SK-N-MC (cell line): ENCODE results near the gene C12orf42.

Experiments
- DNase-seq: peaks from one replicate; pipeline ENCODE4 v3.0.0-alpha.2; 2011; ENCODE audit warnings: low read depth, low spot score
- H3K27ac ChIP-seq: fragments of 200-600 bp; sonication (generic); 2 replicates; pipeline ENCODE4 v1.5.1; 2016; ENCODE audit warnings: mixed run types
- H3K36me3 ChIP-seq: fragments of 200-600 bp; sonication (generic); 2 replicates; pipeline ENCODE4 v1.6.1; 2017; ENCODE audit warnings: antibody characterized with exemption, low read length, mixed read lengths; ENCODE audit not compliant: insufficient read depth
- H3K4me3 ChIP-seq: fragments of 200-600 bp; sonication (generic); 2 replicates; pipeline ENCODE4 v1.5.1; 2016
- H3K9ac ChIP-seq: fragments of 200-600 bp; sonication (generic); 2 replicates; pipeline ENCODE4 v1.8.0; 2017; ENCODE audit warnings: mixed run types, mixed read lengths; ENCODE audit not compliant: insufficient read length
- H3K9me3 ChIP-seq: fragments of 200-600 bp; sonication (generic); 2 replicates; pipeline ENCODE4 v1.6.1; 2017; ENCODE audit warnings: low read depth, mild to moderate bottlenecking, antibody characterized with exemption, low read length, moderate library complexity, mixed read lengths
- EZH2 ChIP-seq: fragments of 200-600 bp; sonication (generic); IDR thresholded peaks from one replicate; pipeline ENCODE4 v1.6.1; 2017; ENCODE audit warnings: antibody characterized with exemption
- FOXP2 ChIP-seq: optimal IDR thresholded peaks from 2 replicates; pipeline ENCODE3; 2011; ENCODE audit warnings: mild to moderate bottlenecking, moderate library complexity; ENCODE audit not compliant: insufficient read depth; ENCODE audit errors: extremely low read length, control extremely low read depth
- POLR2AphosphoS5 ChIP-seq: IDR thresholded peaks from 2 replicates; pipeline ENCODE4 v1.6.1; 2012; ENCODE audit warnings: mild to moderate bottlenecking, low read depth, low read length, borderline replicate concordance

Gene C12orf42

GRCh38 chr12:103391103-103391502 lies 104.7 kb downstream of the C12orf42 start:
- no peak overlapping the region for H3K4me3 ChIP-seq
- H3K9me3 ChIP-seq, result no peaks in the 10 kb centered on the region
- H3K27ac ChIP-seq, result no peak overlapping the region
- DNase-seq, result no peak
- no peak for TF ChIP-seq POLR2AphosphoS5
- no peak overlapping the region for H3K9ac ChIP-seq
- H3K36me3 ChIP-seq, result no peaks in the 10 kb centered on the region

GRCh38 chr12:103387385-103387784 lies 108.4 kb downstream of the C12orf42 start:
- Histone ChIP-seq H3K9ac (no peak overlapping the region), H3K36me3 (no peaks in the 10 kb centered on the region), H3K4me3 (no peak overlapping the region), H3K27ac (no peak overlapping the region), H3K9me3 (no peaks in the 10 kb centered on the region)
- no peak for DNase-seq
- TF ChIP-seq EZH2, result no peak
- no peak for TF ChIP-seq POLR2AphosphoS5
- TF ChIP-seq FOXP2, result no peak

DNA sequence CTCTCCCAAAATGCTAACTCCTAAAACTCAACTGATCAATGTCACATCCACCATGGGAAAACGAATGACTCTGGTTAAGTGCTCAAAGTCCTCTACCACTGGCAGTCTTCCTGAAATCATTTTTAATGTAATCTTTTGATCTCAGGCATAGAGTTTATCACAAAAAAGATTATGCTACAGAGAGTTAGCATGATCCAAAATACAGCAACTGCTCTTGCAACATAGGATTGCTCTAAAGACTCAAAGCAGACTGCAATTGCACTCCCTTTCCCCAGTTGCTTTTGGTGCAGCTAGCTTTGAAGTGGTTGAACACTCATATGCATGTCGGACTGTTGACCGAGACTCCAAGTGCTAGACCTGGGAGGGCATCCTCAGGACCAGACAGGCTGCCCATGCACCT lies 109.3 kb downstream of the C12orf42 start:
- H3K9me3 ChIP-seq, result no peaks in the 10 kb centered on the region
- no peak overlapping the region for H3K4me3 ChIP-seq
- no peak overlapping the region for H3K27ac ChIP-seq
- H3K9ac ChIP-seq, result no peak overlapping the region
- no peaks in the 10 kb centered on the region for H3K36me3 ChIP-seq
- TF ChIP-seq FOXP2 (no peak), EZH2 (no peak), POLR2AphosphoS5 (no peak)
- no peak for DNase-seq

DNA sequence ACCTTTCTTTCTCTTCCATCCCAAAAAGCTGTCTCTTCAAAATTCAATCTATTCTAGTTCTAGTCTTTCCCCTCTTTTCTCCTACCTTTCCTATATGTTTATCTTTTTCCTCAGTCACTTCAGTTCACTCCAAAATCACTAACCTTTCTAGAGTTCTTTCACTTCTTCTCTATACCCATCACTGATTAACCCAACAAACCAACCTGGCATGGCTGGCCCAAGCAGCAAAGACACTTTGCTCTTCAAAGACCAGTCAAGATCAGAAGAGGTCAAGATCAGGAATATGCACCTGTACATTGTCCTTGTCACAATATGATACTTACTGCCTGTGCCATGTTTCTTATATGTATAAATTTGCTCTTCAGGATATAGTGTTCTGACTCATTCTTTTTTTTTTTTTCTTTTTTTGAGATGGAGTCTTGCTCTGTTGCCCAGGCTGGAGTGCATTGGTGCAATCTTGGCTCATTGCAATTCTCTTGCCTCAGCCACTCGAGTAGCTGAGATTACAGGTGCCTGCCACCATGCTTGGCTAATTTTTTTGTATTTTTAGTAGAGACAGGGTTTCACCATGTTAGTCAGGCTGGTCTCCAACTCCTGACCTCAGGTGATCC lies 112.9 kb downstream of the C12orf42 start:
- DNase-seq, result no peak
- Histone ChIP-seq H3K36me3 (no peaks in the 10 kb centered on the region), H3K9ac (no peak overlapping the region), H3K27ac (no peak overlapping the region), H3K9me3 (no peaks in the 10 kb centered on the region), H3K4me3 (no peak overlapping the region)
- TF ChIP-seq POLR2AphosphoS5 (no peak), FOXP2 (no peak), EZH2 (no peak)

GRCh38 chr12:103382119-103382518 lies 113.6 kb downstream of the C12orf42 start:
- TF ChIP-seq FOXP2 (no peak), POLR2AphosphoS5 (no peak), EZH2 (no peak)
- Histone ChIP-seq H3K36me3 (no peaks in the 10 kb centered on the region), H3K27ac (no peak overlapping the region), H3K9ac (no peak overlapping the region), H3K9me3 (no peaks in the 10 kb centered on the region), H3K4me3 (no peak overlapping the region)
- no peak for DNase-seq

- TF ChIP-seq EZH2 (no peak), FOXP2 (no peak), POLR2AphosphoS5 (no peak)
- no peak overlapping the region for H3K27ac ChIP-seq
- H3K9me3 ChIP-seq, result no peaks in the 10 kb centered on the region
- H3K36me3 ChIP-seq, result no peaks in the 10 kb centered on the region
- H3K9ac ChIP-seq, result no peak overlapping the region
- DNase-seq, result no peak
- H3K4me3 ChIP-seq, result no peak overlapping the region
These were observed 116.1 kb downstream of the C12orf42 start for GRCh38 chr12:103379670-103380069.

DNA sequence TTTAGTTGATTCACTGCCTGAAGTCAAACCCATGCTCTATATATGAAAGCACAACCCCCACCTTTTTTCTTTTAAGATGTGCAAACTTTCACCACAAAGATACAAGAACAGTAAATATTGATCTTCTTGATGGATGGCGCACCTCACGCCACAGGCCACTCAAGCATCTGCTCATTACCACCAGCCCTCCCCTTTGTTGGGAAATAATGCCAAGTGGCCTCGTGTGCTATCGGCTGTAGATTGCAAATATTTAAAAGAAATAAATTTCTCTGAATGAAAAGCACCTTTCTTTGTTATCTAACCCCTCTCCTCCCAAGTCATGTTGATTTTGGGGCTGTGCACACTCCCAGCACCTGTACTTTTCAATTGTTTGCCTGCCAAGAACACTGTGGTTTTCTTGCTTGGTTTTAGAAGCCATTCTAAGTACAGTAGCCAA lies 122.7 kb downstream of the C12orf42 start:
- Histone ChIP-seq H3K36me3 (no peaks in the 10 kb centered on the region), H3K9me3 (no peaks in the 10 kb centered on the region), H3K9ac (no peak overlapping the region), H3K27ac (no peak overlapping the region), H3K4me3 (no peak overlapping the region)
- TF ChIP-seq EZH2 (no peak), FOXP2 (no peak)
- DNase-seq, result no peak

- Histone ChIP-seq H3K9ac (no peak overlapping the region), H3K9me3 (no peaks in the 10 kb centered on the region), H3K4me3 (no peak overlapping the region), H3K27ac (no peak overlapping the region), H3K36me3 (no peaks in the 10 kb centered on the region)
- no peak for DNase-seq
- TF ChIP-seq EZH2 (no peak), FOXP2 (no peak), POLR2AphosphoS5 (no peak)
These were observed 125.8 kb downstream of the C12orf42 start for GRCh38 chr12:103369929-103370328.

- no peak for TF ChIP-seq FOXP2
These were observed 127.6 kb downstream of the C12orf42 start for GRCh38 chr12:103368167-103368566.

More at GRCh38 chr12:103368167-103368566, 127.6 kb downstream of the C12orf42 start:
- no peaks in the 10 kb centered on the region for H3K9me3 ChIP-seq
- no peaks in the 10 kb centered on the region for H3K36me3 ChIP-seq
- H3K9ac ChIP-seq, result no peak overlapping the region
- DNase-seq, result no peak
- no peak overlapping the region for H3K27ac ChIP-seq
- H3K4me3 ChIP-seq, result no peak overlapping the region
